Fibroblast of skin of left biceps (primary cell): ENCODE measurements around the gene RAD51B.
"Not testable (repeated sequence)": the region's sequence is repeated elsewhere in the genome, so short reads cannot be mapped to it uniquely, and the experiment has no call there.

Source experiments
- DNase-seq, 2 experiments: peaks; one replicate each; pipeline ENCODE4 v3.0.0-alpha.2; 2013; ENCODE audit warnings: low read depth in 2 of 2

Gene RAD51B

DNA sequence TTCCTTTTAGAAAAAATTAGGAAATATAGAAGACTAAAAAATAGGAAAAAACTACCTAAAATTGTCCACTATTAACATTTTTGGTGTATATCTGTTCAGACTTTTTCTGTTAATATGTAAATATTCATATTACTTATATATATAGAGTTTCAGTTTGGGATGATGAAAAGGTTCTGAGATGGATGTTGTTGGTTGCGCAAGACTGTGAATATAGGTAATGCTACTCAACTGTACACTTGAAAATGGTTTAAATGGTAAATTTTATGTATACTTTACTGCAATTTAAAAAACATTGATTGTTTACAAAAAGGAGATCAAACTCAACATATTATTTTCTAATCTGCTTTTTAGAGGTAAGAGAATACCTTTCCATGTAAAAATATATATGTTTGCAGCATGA, 200.9 kb downstream of the RAD51B start:
- DNase-seq = no peak

DNA sequence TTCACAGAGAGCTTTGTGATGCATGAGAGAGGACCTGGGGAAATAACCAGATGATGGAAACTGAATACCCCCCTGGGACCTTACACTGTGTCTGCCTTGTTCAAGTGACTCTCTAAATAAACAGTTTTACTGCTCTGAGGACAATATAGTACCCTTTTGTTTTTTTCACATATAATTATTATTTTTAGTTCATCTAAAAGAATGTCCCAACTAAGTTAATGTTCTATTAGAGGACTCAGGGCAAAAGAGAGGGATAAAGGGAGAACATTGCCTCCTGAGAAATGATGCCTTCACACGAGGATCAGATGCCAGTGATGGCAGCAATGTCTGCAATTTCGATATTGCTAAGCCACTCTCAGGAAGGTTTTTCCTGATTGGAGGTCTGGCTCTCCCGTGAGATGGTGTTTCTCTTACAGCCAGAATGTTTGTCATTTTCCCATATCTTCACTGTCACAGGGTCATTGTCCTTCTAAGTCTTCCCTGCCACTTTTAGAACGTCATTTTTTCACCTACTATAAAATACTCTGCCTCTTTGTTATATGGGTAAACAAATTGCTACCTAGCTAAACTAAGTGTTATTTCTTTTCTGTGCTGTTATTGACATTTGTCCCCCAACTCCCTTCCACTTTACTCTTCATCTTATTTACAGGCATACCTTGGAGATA, 201.6 kb downstream of the RAD51B start:
- DNase-seq = no peak

DNA sequence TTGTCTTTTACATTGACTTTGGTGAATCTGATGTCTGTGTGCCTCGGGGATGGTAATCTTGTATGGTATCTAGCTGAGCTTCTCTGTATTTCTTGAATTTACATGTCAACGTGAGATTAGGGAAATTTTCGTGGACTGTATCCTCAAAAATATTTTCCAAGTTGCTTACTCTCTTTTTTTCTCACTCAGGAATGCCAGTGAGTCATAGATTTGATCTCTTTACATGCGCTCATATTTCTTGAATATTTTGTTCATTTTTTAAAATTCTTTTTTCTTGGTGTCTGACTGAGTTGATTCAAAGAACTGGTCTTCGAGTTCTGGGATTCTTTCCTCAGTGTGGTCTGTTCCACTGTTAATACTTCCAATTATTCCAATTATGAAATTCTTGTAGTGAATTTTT, 207.7 kb downstream of the RAD51B start:
- no peak for DNase-seq

DNA sequence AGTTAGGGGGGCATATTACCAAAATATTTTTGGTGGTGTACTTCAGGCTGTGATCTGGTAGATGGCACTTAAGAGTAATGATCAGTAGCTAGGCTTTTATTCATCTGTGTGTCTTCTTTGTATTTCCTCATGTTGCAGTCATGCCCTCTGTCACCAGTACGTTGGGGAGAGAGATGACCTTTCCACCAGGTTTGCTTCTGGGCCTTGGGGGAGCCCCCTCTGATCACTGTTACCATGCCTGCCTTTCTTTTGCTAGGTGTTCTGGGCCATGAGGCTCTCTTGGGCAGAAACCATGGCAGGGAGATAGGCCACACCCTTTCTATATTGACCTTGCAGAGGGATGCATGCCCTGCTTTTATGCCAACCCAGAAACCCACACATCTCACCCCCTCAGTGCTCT, 208.5 kb downstream of the RAD51B start:
- no peak for DNase-seq

DNA sequence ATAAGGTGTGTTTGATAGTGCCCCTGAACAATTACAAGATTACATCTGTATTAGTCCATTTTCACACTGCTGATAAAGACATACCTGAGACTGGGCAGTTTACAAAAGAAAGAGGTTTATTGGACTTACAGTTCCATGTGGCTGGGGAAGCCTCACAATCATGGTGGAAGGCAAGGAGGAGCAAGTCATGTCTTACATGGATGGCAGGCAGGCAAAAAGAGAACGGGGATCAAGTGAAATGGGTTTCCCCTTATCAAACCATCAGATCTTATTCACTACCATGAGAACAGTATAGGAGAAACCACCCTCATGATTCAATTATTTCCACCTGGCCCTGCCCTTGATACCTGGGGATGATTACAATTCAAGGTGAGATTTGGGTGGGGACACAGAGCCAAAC, 211.4 kb downstream of the RAD51B start:
- DNase-seq = not testable (repeated sequence)

DNA sequence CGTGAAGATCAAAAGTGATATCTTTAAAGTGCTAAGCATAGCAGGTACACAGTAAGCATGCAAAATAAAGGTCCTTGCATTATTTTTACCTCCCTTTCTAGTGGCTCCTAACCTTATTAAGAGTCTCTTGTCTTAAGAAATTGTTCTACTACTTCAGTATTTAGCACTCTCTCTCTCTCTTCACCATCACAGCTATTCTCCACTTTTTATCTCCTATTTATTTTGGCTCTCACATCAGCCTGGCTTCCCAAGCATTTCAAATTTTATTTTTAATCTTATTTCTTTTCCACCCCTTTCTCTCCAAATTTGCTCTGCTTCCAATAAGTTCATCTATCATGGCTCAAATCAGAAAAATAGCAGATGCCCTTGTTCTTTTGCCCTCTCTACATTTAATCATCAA, 212.6 kb downstream of the RAD51B start:
- no peak for DNase-seq

DNA sequence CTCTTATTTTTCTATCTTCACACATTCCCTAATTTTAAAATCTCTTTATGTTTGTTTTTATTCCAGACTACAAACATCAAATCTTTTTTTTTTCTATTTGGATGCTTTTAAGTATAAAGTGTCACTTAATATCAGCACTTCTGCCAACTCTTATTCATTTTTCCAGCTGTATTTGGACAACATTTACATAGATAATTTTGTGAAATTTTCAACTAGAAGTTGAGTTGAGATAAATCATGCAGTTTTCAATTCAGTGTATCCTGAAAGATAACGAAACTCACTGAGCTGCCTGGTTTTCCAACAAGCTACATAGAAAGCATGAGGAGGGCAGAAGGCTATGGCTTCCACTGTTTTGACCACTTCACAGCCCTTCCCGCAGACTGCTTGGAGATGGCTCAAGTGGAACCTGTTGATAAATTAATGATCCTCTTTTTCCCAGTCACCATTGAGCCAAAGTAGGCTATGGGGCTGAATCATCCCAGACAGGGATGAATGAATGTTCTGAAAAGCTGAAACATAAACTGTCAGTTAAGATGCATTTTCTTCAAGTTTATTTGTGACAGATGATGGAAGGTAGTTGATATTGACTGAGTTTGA, 213.9 kb downstream of the RAD51B start:
- no peak for DNase-seq

DNA sequence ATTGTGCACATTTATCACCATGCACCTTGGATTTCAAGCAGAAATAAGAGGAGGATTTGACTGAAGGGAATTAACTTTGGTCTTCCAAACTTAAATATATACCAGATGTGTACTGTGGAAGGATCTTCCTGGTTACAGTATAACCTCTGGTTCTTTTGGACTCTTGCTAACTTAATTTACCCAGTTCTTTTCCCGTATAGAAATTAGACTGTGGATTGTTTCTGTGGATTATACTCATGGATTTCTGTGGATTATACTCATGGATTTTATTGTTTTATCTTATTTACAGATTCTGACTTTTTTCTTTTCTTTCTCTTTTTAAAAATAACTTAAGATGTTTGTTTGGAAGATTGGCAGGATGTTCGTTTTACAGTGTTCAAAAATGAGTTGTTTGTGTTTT, 215.3 kb downstream of the RAD51B start:
- no peak for DNase-seq

DNA sequence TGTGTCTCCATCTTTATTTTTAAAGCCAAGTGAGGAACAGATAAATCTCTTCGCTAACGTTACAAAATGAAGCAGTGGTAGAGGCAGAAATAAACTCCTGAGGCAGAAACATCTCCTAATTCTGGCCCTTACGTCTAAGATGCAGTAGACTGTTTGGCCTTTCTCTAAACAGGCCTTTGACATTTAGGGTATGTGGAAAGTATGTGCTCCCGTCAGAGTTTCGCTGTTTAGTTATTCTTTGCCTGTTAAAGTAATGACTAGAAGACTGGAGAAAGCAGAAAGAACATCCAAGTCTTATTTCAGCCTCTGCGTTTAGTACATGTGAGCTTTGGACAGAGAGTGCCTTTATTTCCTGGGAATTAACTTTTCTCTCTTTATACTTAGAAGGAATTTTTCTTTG, 216.6 kb downstream of the RAD51B start:
- DNase-seq = no peak

DNA sequence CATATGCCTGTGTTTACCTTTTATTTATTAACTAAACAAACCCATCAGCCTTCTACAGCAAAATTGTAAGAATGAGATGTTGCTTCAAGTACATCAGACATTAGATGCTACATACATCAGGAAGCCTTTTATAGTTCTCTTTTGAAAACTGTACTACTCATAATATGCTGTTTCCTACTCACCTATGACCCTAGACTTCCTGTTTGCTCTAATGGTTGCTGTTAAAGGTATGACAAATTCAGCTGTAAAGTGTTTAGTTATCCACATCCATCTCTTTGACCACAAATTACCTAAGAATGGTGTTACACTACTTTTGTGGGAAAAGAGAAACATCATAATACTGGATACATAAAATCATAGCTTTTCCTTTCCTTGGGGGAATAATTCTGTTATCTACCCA, 220.0 kb downstream of the RAD51B start:
- DNase-seq = no peak

DNA sequence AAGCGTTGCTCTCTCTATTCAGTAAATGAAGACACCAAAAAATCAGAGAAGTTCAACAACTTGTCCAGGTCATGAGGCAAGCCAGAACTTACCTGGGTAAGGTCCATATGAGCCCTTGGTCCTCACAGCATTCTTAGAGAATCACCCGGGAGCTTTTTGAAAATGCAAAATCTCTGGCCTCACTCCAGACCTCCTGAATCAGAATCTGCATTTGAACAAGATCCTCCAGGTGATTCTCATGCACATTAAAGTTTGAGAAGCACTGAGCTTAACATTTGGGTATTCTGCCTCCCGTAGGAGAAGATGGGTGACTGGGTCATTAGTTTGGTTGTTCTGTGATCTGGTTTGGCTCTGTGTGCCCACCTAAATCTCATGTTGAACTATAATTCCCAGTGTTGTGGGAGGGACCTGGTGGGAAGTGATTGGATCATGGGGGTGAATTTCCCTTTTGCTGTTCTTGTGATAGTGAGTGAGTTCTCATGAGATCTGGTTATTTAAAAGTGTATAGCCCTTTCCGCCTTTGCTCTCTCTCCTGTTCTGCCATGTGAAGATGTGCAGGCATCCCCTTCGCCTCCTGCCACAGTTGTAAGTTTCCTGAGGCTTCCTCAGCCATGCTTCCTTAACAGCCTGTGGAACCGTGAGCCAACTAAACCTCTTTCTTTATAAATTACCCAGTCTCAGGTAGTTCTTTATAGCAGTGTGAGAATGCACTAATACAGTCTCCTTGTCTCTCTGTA, 221.2 kb downstream of the RAD51B start:
- DNase-seq = no peak

DNA sequence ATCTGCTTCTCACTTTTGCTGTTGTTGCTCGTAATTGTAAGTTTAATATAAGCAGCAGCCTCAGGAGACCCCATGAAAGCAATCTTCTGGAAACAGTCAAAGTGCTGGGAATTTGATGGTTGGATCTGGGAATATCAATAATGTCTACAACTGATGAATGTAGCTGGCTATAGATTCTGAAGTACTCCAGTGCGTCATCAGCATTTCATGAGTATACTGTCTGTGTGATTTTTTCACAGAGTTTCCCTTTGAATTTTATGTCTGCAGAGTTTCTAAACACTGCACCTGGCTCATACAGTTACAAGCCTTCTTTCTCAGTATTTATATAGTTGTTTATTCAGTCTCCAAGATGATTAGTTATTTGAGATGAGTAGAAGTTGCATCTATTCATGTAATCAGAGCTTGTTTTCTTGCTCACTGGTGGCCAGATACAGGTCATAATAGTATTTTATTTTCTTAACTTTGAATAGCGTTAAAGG, 222.3 kb downstream of the RAD51B start:
- DNase-seq = no peak

DNA sequence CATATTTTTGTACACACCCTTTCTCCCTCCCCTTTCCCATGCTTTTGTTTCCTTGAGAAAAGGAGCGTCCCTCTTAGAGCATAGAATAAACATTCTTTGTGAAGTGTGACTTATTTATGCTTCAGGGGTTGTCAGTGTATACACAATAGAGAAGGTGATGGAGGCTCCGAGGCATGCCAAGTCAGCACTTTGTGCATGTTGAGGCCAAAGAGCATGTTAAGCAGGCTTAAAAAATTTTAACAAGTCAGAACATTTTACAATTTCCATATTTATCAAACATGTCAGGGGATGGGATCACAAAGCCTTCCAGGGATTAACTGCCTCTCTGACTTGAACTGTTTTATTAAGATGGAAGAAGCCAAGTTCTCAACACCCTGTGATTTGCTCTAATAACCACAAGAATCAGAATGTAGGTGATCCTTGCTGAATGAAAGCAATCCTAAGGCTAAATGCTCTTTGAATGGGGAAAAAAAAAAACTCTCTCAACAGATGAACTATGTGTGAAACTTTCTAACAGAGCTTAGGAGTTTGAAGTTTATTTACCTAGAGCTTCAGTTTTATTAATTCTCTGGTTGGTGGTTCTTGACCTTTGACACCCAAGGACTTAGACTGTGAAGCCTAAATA, 223.1 kb downstream of the RAD51B start:
- no peak for DNase-seq

DNA sequence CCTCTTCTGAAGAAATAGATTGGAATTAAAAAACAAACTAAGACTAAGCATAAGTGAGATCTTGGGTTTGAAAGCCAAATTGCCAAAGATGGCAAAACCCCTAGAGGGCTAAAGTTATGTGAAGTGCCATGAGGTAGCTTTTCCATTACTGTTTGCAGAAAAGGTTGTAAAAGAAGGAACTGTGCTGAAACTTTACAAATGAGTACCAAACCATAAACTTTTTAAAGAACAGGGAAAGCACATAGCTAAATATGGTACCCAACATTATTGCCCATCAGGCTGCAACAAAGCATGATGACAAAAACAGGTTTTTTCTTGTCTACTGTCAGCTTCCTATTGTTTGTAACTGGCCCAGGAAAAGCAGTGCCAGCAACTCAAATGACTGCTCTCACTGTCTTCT, 224.2 kb downstream of the RAD51B start:
- no peak for DNase-seq

DNA sequence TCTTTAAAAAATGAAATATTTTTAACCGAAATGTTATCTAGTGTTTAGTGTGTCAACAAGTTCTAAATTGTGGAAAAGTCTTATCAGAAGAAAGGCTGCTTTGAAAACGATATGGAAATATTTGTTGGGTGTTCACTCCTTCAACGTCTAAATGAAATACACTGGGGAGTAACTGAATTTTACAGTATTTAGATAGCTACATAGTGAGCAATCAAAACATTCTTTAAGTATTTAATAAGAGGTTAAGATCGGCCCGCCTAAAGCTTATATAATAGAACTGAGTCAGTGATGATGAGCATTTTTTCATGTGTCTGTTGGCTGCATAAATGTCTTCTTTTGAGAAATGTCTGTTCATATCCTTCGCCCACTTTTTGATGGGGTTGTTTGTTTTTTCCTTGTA, 228.3 kb downstream of the RAD51B start:
- peak; percentile 18 to 26 for DNase-seq

DNA sequence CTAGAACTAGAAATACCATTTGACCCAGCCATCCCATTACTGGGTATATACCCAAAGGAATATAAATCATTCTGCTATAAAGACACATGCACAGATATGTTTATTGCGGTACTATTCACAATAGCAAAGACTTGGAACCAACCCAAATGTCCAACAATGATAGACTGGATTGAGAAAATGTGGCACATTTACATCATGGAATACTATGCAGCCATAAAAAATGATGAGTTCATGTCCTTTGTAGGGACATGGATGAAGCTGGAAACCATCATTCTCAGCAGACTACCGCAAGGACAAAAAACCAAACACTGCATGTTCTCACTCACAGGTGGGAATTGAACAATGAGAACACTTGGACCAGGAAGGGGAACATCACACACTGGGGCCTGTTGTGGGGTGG, 229.2 kb downstream of the RAD51B start:
- DNase-seq = not testable (repeated sequence)

DNA sequence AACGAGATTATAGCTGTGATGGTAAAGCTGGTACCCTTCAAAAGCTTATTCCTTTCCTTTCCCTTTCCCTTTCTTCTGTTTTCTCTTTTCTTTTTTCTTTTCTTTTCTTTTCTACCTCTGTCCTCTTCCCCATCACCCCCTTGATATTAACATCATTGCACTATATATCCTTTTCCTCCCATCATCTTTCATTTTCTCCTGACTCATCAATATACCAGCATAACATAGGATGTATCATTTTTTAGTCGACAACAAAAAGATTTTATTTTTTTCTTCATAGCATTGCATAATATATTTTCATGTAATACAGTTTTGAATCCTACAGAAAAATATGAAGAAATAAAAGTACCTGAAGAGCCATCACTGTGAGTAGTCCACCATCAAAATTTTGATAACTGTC, 230.6 kb downstream of the RAD51B start:
- no peak for DNase-seq

DNA sequence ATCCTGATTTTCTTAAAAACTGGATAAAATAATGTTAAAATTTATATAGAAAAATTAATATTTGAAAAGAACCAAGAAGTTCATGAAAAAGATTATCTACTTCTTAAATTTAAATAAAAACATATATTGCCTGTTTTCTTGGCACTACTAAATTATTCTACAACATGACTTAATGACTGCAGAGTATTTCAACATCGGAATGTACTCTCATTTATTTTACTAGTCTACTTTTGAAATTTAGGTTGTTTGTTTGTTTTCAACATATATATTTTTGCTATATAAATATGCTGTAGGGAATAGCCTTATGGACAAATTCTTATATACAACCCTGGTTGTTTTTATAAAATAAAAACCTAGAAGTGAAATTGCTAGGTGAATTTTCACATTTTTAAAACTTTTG, 231.6 kb downstream of the RAD51B start:
- DNase-seq = no peak

DNA sequence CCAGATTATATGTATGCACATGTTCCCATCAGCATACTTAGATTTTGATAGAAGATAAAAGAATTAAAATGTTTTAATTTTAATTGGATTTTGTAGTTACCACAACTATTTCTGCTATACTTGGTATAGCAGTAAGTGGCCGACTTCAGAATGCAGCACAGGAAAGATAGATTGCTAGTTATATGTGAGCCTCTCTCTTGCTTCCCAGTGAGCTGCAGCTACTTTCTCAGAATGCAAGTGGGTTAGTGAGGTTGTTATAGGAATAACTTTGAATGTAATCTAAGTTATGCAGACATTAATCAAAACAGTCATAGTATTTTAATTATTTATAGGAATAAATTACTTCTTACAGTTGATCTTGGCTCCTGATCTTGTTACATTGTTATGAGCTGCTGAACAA, 240.6 kb downstream of the RAD51B start:
- DNase-seq = no peak

DNA sequence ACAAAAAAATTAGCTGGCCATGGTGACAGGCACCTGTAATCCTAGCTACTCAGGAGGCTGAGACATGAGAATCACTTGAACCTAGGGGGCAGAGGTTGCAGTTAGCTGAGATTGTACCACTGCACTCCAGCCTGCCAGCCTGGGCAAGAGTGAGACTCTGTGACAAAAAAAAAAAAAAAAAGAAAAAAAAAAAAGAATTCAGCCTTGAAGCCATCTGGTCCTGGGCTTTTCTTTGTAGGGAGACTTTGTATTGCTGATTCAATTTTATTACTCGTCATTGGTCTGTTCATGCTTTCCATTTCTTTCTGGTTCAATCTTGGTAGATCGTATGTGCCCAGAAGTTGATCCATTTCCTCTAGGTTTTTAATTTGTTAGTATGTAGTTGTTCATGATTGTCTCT, 243.1 kb downstream of the RAD51B start:
- DNase-seq = no peak

DNA sequence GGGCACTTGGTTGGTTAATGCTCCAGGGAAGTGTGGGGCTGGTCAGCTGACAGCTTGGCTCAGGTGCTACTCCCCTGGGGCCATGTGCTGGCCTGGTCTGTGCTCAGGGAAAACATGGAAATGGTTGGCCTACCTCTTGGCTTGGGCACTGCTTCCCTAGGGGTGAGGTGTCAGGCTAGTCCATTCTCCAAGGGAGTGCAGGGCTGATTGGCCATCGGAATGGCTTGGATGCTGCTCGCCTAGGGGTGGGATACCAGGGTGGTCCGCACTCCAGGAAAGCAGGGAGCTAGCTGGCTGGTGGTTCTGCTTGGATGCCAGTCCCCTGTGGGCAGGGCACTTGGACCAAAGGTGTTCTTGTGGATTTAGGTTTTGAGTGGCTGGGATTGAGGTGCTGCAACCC, 245.7 kb downstream of the RAD51B start:
- DNase-seq = no peak

DNA sequence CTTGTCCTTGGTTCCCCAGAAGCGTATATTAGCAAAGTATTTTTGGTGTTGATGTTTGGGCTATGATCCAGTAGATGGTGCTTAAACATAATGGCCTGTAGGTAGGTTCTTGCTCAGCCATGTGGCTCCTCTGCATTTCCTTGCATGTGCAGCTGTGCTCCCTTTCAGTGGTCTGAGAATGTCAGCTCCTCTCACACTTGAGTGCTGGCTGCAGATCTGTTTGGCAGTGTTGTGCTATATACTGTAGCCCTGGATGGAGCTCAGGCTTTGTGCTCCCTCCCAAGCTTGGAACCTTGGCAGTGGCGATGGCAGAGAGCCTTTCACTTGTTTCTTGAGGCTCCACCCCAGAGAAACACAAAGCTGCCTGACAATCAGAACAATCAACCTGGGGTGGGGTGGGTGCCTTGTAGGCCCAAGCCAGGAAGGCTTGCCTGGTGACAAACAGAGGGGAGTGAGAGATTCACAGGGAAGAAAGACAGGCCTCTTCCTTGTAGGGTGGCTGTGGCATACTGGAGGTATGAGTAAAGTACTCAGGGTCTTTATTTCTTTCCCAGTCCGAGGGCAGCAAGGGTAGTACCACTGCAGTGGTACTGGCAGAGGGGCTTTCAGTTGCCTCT, 255.3 kb downstream of the RAD51B start:
- no peak for DNase-seq
